HG03159 (cell line): ENCODE results near the gene DERL2.
"Not testable (repeated sequence)": the region's sequence is repeated elsewhere in the genome, so short reads cannot be mapped to it uniquely, and the experiment has no call there.

Experiments used
- ATAC-seq: cut with Tn5 transposase; IDR thresholded peaks from one replicate; pipeline ENCODE4 v1.9.1; 2021; ENCODE audit warnings: mild to moderate bottlenecking, moderate library complexity; ENCODE audit not compliant: unreplicated experiment

DERL2 gene

GRCh38 chr17:5438716-5439445 lies 47.1 kb downstream of the DERL2 start, which contains the start of gene C1QBP:
C1QBP (minus strand) TSS chr17:5439155; CDS start chr17:5439073, 82 bp downstream.
- peak; percentile 83 for ATAC-seq

DNA sequence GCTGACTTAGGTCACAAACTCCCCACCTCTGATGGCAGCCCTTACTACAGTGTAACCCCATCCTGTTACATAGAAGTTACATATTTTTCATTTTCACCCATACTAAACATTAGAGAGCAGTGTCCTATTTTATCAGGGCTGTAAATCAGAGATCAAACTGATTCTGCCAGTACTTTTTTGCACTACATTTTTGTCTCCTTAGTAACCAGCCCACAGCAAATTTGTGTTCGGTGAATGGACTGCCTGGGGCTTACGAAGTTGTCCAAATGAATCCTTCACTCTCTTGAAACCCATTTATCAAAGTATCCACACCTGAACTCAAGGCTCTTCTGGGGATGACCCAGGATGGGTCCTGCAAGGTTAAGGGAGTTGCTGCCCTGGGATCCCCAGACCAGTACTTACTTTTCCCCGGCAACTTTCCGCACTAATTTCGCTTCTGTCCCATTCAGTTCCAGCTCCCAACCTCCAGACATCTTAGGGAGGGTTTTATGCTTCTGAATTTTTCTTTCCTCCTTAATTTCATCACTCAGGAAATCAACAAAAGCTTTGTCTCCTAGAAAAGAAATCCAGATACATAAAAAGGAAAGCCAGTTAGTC lies 48.2 kb downstream of the DERL2 start:
- no peak for ATAC-seq

DNA sequence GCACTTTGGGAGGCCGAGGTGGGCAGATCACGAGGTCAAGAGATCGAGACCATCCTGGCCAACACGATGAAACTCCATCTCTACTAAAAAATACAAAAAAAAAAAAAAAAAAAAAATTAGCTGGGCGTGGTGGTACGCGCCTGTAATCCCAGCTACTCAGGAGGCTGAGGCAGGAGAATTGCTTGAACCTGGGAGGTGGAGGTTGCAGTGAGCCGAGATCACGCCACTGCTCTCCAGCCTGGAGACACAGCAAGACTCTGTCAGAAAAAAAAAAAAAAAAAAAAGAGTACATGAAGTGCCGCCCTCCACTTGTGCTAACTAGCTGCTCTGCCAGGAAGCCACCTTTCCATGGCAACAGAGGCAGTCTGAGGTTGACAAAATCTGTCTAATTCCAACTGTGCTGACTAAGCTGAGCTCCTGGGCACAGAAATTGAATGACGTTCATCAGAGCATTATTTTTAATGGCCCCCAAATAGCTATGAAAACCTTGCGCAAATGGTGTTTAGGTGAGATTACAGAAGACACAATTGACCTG lies 50.1 kb downstream of the DERL2 start:
- not testable (repeated sequence) for ATAC-seq

DNA sequence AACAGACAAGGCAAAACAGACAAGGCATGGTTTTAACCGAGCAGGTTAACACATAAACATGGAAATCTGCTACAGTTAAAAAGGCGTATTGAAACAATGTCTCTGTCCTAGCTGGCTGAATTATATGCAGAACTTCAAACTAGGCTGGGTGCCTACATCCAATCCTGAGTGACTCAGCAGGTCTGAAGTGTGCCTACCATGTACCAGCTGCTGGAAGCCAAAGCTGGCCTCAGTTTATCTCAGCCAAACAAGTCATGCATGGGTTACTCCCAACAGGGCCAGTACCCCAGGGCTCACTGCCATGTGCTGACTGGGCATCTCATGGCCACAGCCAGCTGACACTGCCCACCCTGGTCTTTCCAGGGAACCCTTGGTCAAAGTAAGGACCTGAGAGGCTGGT lies 51.0 kb downstream of the DERL2 start:
- ATAC-seq = no peak

DNA sequence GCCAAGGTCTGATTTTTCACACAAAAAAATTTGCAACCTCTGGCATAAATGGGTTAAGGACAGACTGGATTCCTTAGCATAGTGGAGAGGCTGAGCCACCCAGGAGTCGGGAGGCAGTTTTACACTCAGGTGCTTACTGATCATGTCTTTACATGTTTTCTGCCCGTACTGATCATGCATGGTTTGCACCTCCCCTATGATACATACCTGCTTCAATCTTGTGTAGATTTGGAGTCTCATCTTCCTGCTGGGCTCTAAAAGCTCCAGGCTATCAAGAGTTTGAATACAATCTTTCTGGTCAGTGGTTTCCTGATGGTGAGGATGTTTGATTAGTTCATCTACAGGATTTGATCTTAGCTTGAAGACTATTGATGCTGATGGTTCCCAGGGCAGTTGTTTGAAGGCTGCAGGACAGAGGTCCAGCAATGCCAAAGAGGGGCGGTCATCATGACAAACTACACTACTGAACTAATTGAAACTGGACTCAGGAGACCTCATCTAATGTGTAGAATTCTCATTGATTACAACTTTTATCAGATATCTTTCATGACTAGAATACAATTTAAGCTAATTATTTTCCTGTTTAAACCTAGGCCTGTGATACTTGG lies 53.9 kb downstream of the DERL2 start:
- ATAC-seq = no peak

GRCh38 chr17:5431234-5431633 lies 54.7 kb downstream of the DERL2 start:
- ATAC-seq = not testable (repeated sequence)

DNA sequence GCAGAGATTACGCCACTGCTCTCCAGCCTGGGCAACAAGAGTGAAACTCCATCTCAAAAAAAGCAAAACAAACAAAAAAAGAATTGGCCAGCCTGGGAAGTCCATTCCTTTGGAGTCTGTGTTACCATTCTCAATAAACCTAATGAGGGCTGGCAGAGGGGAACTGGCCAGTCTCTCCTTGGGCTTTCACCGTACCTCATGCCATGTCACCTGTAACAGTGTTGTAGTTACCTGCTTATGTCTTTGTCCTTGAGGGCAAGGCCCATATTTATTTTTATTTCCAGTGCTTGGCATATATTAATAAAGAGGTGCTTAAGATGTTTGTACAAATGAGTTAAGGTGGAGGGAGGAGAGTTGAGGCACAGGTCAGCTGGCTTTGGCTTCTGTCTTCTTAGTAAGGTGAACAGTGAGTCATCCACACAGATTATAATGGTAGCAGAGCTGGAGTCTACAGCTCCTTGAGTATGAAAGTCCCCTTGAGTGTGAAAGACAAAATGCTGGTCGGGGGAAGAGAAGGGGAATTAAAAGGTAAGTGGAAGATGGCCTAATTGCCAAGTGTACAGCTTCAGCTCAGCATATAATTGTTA lies 55.5 kb downstream of the DERL2 start:
- ATAC-seq = no peak

GRCh38 chr17:5429191-5429887 lies 56.6 kb downstream of the DERL2 start:
- ATAC-seq = no peak

DNA sequence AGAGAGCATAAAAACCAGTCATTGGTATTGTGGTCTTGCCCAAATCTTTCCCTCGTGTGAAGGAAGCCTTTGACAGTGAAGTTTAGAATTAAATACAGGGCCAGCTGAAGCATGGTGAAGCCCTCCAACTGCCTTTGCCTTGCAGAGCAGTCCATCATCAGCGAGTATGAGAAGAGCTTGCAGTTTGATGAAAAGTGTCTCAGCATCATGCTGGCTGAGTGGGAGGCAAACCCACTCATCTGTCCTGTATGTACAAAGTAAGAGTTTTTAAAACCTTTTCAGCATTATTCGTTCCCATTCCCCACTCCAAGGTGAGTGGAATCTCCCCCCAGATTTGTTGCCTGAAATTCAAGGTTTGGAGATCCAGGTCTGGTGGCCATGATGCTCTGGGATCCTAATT lies 60.2 kb downstream of the DERL2 start:
- no peak for ATAC-seq

GRCh38 chr17:5424909-5425308 lies 61.1 kb downstream of the DERL2 start:
- ATAC-seq = no peak

GRCh38 chr17:5422505-5422904 lies 63.5 kb downstream of the DERL2 start:
- no peak for ATAC-seq
